GM23338 (cell line): Measurements from ENCODE around the gene AACS. TPM values are rescaled to one million over a fixed set of nuclear protein-coding genes. Genes with fewer than 3 reads are reported as not detected.

Experiments
- ATAC-seq: fragments of 200-7000 bp; cut with Tn5 transposase; 3 replicates; pipeline ENCODE4 v1.9.1; 2020
- DNase-seq: peaks from one replicate; pipeline ENCODE4 v3.0.0-alpha.2; 2015; ENCODE audit warnings: low spot score
- H2AFZ ChIP-seq: fragments of 200-600 bp; sonication (generic); 2 replicates; pipeline ENCODE4 v1.8.0; 2016; ENCODE audit warnings: antibody characterized with exemption, mild to moderate bottlenecking, moderate library complexity
- H3F3A ChIP-seq: fragments of 200-600 bp; sonication (generic); replicated peaks from 2 replicates; pipeline ENCODE4 v1.8.0; 2017; ENCODE audit warnings: antibody characterized with exemption, mixed run types, low read depth
- H3K27ac ChIP-seq: fragments of 200-600 bp; sonication (generic); 2 replicates; pipeline ENCODE4 v1.6.1; 2016; ENCODE audit warnings: low read depth
- H3K27me3 ChIP-seq: fragments of 200-600 bp; sonication (generic); 2 replicates; pipeline ENCODE4 v1.8.0; 2016; ENCODE audit warnings: mild to moderate bottlenecking, mixed run types, moderate library complexity; ENCODE audit not compliant: insufficient read depth
- H3K36me3 ChIP-seq: fragments of 200-600 bp; sonication (generic); 2 replicates; pipeline ENCODE4 v1.8.0; 2016; ENCODE audit warnings: mild to moderate bottlenecking; ENCODE audit not compliant: insufficient read depth
- H3K4me1 ChIP-seq: fragments of 200-600 bp; sonication (generic); 2 replicates; pipeline ENCODE4 v1.8.0; 2016; ENCODE audit warnings: mild to moderate bottlenecking, moderate library complexity; ENCODE audit not compliant: insufficient read depth
- H3K4me2 ChIP-seq: fragments of 200-600 bp; sonication (generic); 2 replicates; pipeline ENCODE4 v1.7.1; 2017; ENCODE audit warnings: mixed run types
- H3K4me3 ChIP-seq: fragments of 200-600 bp; sonication (generic); 2 replicates; pipeline ENCODE4 v1.6.1; 2016; ENCODE audit warnings: mixed run types
- H3K79me2 ChIP-seq: fragments of 200-600 bp; sonication (generic); replicated peaks from 2 replicates; pipeline ENCODE4 v1.8.0; 2017; ENCODE audit warnings: mild to moderate bottlenecking; ENCODE audit not compliant: insufficient read depth
- H3K9me2 ChIP-seq: fragments of 200-600 bp; sonication (generic); 2 replicates; pipeline ENCODE4 v1.8.0; 2017; ENCODE audit not compliant: insufficient read depth
- H4K20me1 ChIP-seq: fragments of 200-600 bp; sonication (generic); replicated peaks from 2 replicates; pipeline ENCODE4 v1.8.0; 2017; ENCODE audit warnings: mild to moderate bottlenecking; ENCODE audit not compliant: insufficient read depth
- H3K27ac Mint-ChIP-seq: 2 replicates; pipeline ENCODE4 v1.8.0; 2020; ENCODE audit warnings: inconsistent platforms, mild to moderate bottlenecking, moderate library complexity, mixed read lengths
- H3K27me3 Mint-ChIP-seq: 3 replicates; pipeline ENCODE4 v1.8.0; 2022; ENCODE audit warnings: low read depth, mild to moderate bottlenecking, moderate library complexity, mixed read lengths, inconsistent platforms; ENCODE audit not compliant: insufficient read depth, poor library complexity
- H3K36me3 Mint-ChIP-seq: 3 replicates; pipeline ENCODE4 v1.8.0; 2021; ENCODE audit warnings: low read depth, mild to moderate bottlenecking, inconsistent platforms, moderate library complexity, mixed read lengths
- H3K4me1 Mint-ChIP-seq: 3 replicates; pipeline ENCODE4 v1.8.0; 2020; ENCODE audit warnings: mild to moderate bottlenecking, inconsistent platforms, mixed read lengths
- H3K4me3 Mint-ChIP-seq: 3 replicates; pipeline ENCODE4 v1.8.0; 2021; ENCODE audit warnings: moderate library complexity, mild to moderate bottlenecking, inconsistent platforms, mixed read lengths
- H3K9me3 Mint-ChIP-seq: 3 replicates; pipeline ENCODE4 v1.8.0; 2020; ENCODE audit warnings: moderate library complexity, mild to moderate bottlenecking, inconsistent platforms, mixed read lengths
- CREB1 ChIP-seq: fragments of 250-450 bp; sonication (Bioruptor Pico); IDR thresholded peaks from 2 replicates; pipeline ENCODE4 v1.5.0; 2020; ENCODE audit warnings: low read depth, mild to moderate bottlenecking, moderate library complexity
- EZH2 ChIP-seq: fragments of 200-600 bp; sonication (generic); IDR thresholded peaks from one replicate; pipeline ENCODE4 v1.8.0; 2017; ENCODE audit warnings: antibody characterized with exemption, mild to moderate bottlenecking, low read depth; ENCODE audit not compliant: unreplicated experiment
- EZH2phosphoT487 ChIP-seq: fragments of 200-600 bp; sonication (generic); IDR thresholded peaks from one replicate; pipeline ENCODE4 v1.8.1; 2018; ENCODE audit warnings: antibody characterized with exemption; ENCODE audit not compliant: unreplicated experiment
- JUNB ChIP-seq: IDR thresholded peaks from one replicate; pipeline ENCODE4 v1.6.1; 2016; ENCODE audit warnings: antibody characterized with exemption; ENCODE audit not compliant: unreplicated experiment
- NANOG ChIP-seq: IDR thresholded peaks from 2 replicates; pipeline ENCODE4 v1.6.1; 2016; ENCODE audit warnings: antibody characterized with exemption, borderline replicate concordance
- POLR2AphosphoS5 ChIP-seq: IDR thresholded peaks from 2 replicates; pipeline ENCODE4 v1.6.1; 2016; ENCODE audit warnings: antibody characterized with exemption, low read depth
- STAT1 ChIP-seq: IDR thresholded peaks from one replicate; pipeline ENCODE4 v1.6.1; 2016; ENCODE audit warnings: antibody characterized with exemption; ENCODE audit not compliant: unreplicated experiment
- ZNF114 ChIP-seq: fragments of 250-450 bp; sonication (Bioruptor Pico); IDR thresholded peaks from 2 replicates; pipeline ENCODE4 v1.5.0; 2020; ENCODE audit warnings: mild to moderate bottlenecking, moderate library complexity
- ZNF331 ChIP-seq: fragments of 250-450 bp; sonication (Bioruptor Pico); IDR thresholded peaks from 2 replicates; pipeline ENCODE4 v1.5.0; 2020; ENCODE audit warnings: low read depth, mild to moderate bottlenecking, moderate library complexity
- polyA plus RNA-seq: library from polyadenylated mRNA; unstranded; fragments of >200 nt; fragmentation: Nextera tagmentation; extraction: Ambion mirVana; gene quantifications from 2 replicates; pipeline ENCODE4 v1.2.1, GENCODE V29; 2016
- total RNA-seq: library from RNA; depleted of rRNA; stranded (reverse); fragments of >200 nt; shearing (Covaris generic); gene quantifications from 2 replicates; pipeline ENCODE4 v1.2.3, GENCODE V29; 2014
- TF ChIP-seq, protein P1 (sequence below): IDR thresholded peaks from one replicate; pipeline ENCODE4 v1.6.1; 2018; ENCODE audit warnings: antibody characterized with exemption; ENCODE audit not compliant: unreplicated experiment
- TF ChIP-seq, protein P2 (sequence below), 2 experiments: fragments of 200-600 bp in 1 of 2; sonication (generic) in 1 of 2; conservative IDR thresholded peaks; 2 replicates each; pipeline versions ENCODE4 v1.5.1 to v1.6.1; 2016 to 2017; ENCODE audit warnings: antibody characterized with exemption in 2 of 2, low read depth in 2 of 2, mild to moderate bottlenecking in 2 of 2, moderate library complexity in 1 of 2

AACS gene
- total and polyA plus RNA-seq, 2 experiments from 2014 or later = 31.1 to 64.4 TPM

DNA sequence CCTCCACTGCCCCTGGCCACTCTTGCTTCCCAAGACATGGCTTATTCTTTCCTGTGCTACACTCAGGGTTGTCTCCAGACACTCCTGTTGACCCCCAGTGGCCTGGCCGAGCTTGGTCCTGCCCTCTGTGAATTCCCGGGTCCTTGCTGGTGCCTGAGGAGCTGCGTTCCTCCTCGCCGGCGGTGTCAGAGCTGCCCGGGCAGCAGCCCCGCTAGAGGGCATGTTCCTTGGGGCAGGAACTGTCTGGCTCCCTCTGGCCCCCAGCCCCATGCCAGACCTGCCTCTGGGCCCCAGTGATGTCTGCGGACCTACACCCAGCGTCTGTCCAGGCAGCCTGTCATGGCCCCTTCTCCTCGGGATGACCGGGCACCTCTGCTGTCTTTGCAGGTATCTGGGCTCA is 68.4 kb downstream of the AACS start:
- no peak overlapping the region for H3K4me2 ChIP-seq
- H3K27me3 ChIP-seq = no peaks in the 10 kb centered on the region
- peaks cover 9% of the 10 kb centered on the region for H3K4me1 Mint-ChIP-seq
- no peaks in the 10 kb centered on the region for H3F3A ChIP-seq
- H3K4me3 Mint-ChIP-seq = no peak overlapping the region
- no peak for ATAC-seq
- peaks cover 7% of the 10 kb centered on the region for H3K27me3 Mint-ChIP-seq
- H2AFZ ChIP-seq = no peak overlapping the region
- no peaks in the 10 kb centered on the region; the same call in 2 of the 3 replicates for H3K9me3 Mint-ChIP-seq
- no peak for DNase-seq
- no peaks in the 10 kb centered on the region for H3K79me2 ChIP-seq
- H3K4me1 ChIP-seq = no peaks in the 10 kb centered on the region
- no peak for TF ChIP-seq EZH2phosphoT487
- TF ChIP-seq ZNF114 = no peak
- no peak for TF ChIP-seq JUNB
- no peak for TF ChIP-seq STAT1
- no peak for TF ChIP-seq POLR2AphosphoS5
- TF ChIP-seq NANOG = no peak
- TF ChIP-seq, protein P1, sequence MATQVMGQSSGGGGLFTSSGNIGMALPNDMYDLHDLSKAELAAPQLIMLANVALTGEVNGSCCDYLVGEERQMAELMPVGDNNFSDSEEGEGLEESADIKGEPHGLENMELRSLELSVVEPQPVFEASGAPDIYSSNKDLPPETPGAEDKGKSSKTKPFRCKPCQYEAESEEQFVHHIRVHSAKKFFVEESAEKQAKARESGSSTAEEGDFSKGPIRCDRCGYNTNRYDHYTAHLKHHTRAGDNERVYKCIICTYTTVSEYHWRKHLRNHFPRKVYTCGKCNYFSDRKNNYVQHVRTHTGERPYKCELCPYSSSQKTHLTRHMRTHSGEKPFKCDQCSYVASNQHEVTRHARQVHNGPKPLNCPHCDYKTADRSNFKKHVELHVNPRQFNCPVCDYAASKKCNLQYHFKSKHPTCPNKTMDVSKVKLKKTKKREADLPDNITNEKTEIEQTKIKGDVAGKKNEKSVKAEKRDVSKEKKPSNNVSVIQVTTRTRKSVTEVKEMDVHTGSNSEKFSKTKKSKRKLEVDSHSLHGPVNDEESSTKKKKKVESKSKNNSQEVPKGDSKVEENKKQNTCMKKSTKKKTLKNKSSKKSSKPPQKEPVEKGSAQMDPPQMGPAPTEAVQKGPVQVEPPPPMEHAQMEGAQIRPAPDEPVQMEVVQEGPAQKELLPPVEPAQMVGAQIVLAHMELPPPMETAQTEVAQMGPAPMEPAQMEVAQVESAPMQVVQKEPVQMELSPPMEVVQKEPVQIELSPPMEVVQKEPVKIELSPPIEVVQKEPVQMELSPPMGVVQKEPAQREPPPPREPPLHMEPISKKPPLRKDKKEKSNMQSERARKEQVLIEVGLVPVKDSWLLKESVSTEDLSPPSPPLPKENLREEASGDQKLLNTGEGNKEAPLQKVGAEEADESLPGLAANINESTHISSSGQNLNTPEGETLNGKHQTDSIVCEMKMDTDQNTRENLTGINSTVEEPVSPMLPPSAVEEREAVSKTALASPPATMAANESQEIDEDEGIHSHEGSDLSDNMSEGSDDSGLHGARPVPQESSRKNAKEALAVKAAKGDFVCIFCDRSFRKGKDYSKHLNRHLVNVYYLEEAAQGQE = no peak
- no peaks in the 10 kb centered on the region for H4K20me1 ChIP-seq
- 0 out of 2 replicates have a peak overlapping the region, but pooled peaks have one; percentile 33 for H3K27ac Mint-ChIP-seq
- peaks cover 31% of the 10 kb centered on the region for H3K36me3 Mint-ChIP-seq
- H3K27ac ChIP-seq = no peak overlapping the region
- H3K4me3 ChIP-seq = no peak overlapping the region
- H3K36me3 ChIP-seq = peaks cover 6% of the 10 kb centered on the region
- H3K9me2 ChIP-seq = no peaks in the 10 kb centered on the region

DNA sequence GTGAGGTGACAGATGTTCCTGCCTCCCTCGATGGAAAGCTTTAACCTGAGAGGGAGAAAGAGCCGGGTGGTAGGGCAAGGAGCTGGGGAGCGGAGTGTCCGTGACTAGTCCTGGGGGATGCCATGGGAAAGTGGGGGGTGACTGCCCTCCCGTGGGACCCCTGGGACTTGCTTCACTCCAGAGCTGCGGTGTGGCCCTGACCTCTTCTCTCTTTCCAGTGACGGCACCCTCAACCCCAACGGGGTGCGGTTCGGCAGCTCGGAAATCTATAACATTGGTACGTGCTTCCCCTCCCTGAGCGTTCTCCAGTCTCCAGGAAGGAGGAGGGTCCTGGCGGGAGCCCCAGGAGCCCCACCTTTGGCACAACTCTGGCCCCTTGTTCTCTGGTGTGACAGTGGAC is 69.3 kb downstream of the AACS start:
- Histone ChIP-seq H4K20me1 (no peaks in the 10 kb centered on the region), H3K9me2 (no peaks in the 10 kb centered on the region), H3K79me2 (no peaks in the 10 kb centered on the region), H3K4me3 (no peak overlapping the region), H3K4me1 (no peaks in the 10 kb centered on the region), H3K27me3 (no peaks in the 10 kb centered on the region), H3K36me3 (peaks cover 6% of the 10 kb centered on the region; the same call in 1 of the 2 replicates), H3F3A (no peaks in the 10 kb centered on the region), H3K27ac (no peak overlapping the region), H3K4me2 (no peak overlapping the region), H2AFZ (no peak overlapping the region)
- H3K4me1 Mint-ChIP-seq = peaks cover 12% of the 10 kb centered on the region
- no peak for DNase-seq
- H3K27ac Mint-ChIP-seq = no peak overlapping the region
- no peaks in the 10 kb centered on the region; the same call in 2 of the 3 replicates for H3K9me3 Mint-ChIP-seq
- H3K36me3 Mint-ChIP-seq = peaks cover 26% of the 10 kb centered on the region
- H3K4me3 Mint-ChIP-seq = no peak overlapping the region
- ATAC-seq = no peak
- peaks cover 7% of the 10 kb centered on the region for H3K27me3 Mint-ChIP-seq
- TF ChIP-seq, protein P2, sequence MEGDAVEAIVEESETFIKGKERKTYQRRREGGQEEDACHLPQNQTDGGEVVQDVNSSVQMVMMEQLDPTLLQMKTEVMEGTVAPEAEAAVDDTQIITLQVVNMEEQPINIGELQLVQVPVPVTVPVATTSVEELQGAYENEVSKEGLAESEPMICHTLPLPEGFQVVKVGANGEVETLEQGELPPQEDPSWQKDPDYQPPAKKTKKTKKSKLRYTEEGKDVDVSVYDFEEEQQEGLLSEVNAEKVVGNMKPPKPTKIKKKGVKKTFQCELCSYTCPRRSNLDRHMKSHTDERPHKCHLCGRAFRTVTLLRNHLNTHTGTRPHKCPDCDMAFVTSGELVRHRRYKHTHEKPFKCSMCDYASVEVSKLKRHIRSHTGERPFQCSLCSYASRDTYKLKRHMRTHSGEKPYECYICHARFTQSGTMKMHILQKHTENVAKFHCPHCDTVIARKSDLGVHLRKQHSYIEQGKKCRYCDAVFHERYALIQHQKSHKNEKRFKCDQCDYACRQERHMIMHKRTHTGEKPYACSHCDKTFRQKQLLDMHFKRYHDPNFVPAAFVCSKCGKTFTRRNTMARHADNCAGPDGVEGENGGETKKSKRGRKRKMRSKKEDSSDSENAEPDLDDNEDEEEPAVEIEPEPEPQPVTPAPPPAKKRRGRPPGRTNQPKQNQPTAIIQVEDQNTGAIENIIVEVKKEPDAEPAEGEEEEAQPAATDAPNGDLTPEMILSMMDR (conservative IDR thresholded peaks at IDR 0.05; ENCODE audit: low read depth in 2 of 2) = no peak
- TF ChIP-seq ZNF331 (CRISPR knock-in tag) (no peak), POLR2AphosphoS5 (no peak), NANOG (no peak), CREB1 (CRISPR knock-in tag) (no peak), EZH2 (no peak), ZNF114 (no peak), EZH2phosphoT487 (no peak), STAT1 (no peak), JUNB (no peak)
